H1 (cell line): ENCODE data around the gene RUBCN. TPM values are rescaled to one million over a fixed set of nuclear protein-coding genes. Genes with fewer than 3 reads are reported as not detected.

Experiments used
- CTCF ChIA-PET: fragments of 300-600 bp; sonication (Branson Sonifier 250); formaldehyde crosslinking; loops from one replicate; lab custom pipeline; 2021; ENCODE audit not compliant: partially characterized antibody; lab: Charles Lee
- POLR2A ChIA-PET: fragments of 300-600 bp; sonication (Branson Sonifier 250); formaldehyde crosslinking; loops from one replicate; lab custom pipeline; 2021; ENCODE audit warnings: inconsistent platforms; ENCODE audit not compliant: partially characterized antibody; lab: Charles Lee
- DNase-seq, 2 experiments: peaks; one replicate each; pipeline versions ENCODE4 v3.0.0 to v3.0.0-alpha.2; 2010 to 2022; ENCODE audit warnings: low spot score in 2 of 2, low read depth in 1 of 2, mixed read lengths in 1 of 2
- FAIRE-seq: peaks from 2 replicates; lab custom pipeline; 2011; peaks lifted over from hg19 to GRCh38; lab: Jason Lieb, UNC
- H2AFZ ChIP-seq: 2 replicates; pipeline ENCODE4 v1.8.1; 2012; ENCODE audit warnings: low read length, inconsistent platforms
- H2AK5ac ChIP-seq: 2 replicates; pipeline ENCODE4 v1.6.1; 2013; ENCODE audit warnings: low read depth, low read length
- H2BK120ac ChIP-seq: replicated peaks from 2 replicates; pipeline ENCODE3; 2013; ENCODE audit warnings: low read depth, low read length, inconsistent platforms
- H2BK12ac ChIP-seq: 2 replicates; pipeline ENCODE4 v1.6.1; 2013; ENCODE audit warnings: low read depth, low read length
- H2BK15ac ChIP-seq: 2 replicates; pipeline ENCODE4 v1.6.1; 2013; ENCODE audit warnings: low read length
- H2BK20ac ChIP-seq: 2 replicates; pipeline ENCODE4 v1.6.1; 2013; ENCODE audit warnings: low read length
- H2BK5ac ChIP-seq: 2 replicates; pipeline ENCODE4 v1.6.1; 2013; ENCODE audit warnings: low read depth, low read length
- H3K14ac ChIP-seq: 2 replicates; pipeline ENCODE4 v1.6.1; 2013; ENCODE audit warnings: inconsistent platforms; ENCODE audit not compliant: insufficient read length
- H3K18ac ChIP-seq: 2 replicates; pipeline ENCODE4 v1.6.1; 2013; ENCODE audit warnings: low read length; ENCODE audit errors: extremely low read depth
- H3K23ac ChIP-seq: 2 replicates; pipeline ENCODE4 v1.6.1; 2013; ENCODE audit warnings: inconsistent platforms; ENCODE audit not compliant: insufficient read length
- H3K23me2 ChIP-seq: 2 replicates; pipeline ENCODE4 v1.6.1; 2013; ENCODE audit warnings: low read depth, low read length
- H3K27ac ChIP-seq: 2 replicates; pipeline ENCODE4 v1.6.1; 2011; ENCODE audit warnings: low read depth, low read length, inconsistent platforms
- H3K27me3 ChIP-seq, 4 experiments: replicated peaks in 1 of 4; 1 replicate in 1 of 4; 2 replicates in 3 of 4; pipeline versions ENCODE4 v1.6.1 to v1.8.1; 2011 to 2013; ENCODE audit warnings: low read length in 3 of 4, mild to moderate bottlenecking in 3 of 4, inconsistent platforms in 2 of 4, mixed read lengths in 2 of 4, moderate library complexity in 1 of 4; ENCODE audit not compliant: control insufficient read depth in 3 of 4, insufficient read depth in 3 of 4; ENCODE audit errors: extremely low read depth in 1 of 4
- H3K36me3 ChIP-seq, 4 experiments: 2 replicates each; pipeline versions ENCODE4 v1.6.1 to v1.8.1; 2011 to 2013; ENCODE audit warnings: mild to moderate bottlenecking in 4 of 4, low read length in 3 of 4, moderate library complexity in 2 of 4, control low read depth in 1 of 4, inconsistent platforms in 1 of 4; ENCODE audit not compliant: insufficient read depth in 4 of 4, control insufficient read depth in 2 of 4
- H3K4ac ChIP-seq: replicated peaks from 2 replicates; pipeline ENCODE3; 2013; ENCODE audit warnings: low read length, low read depth, mixed read lengths, inconsistent platforms; ENCODE audit not compliant: insufficient read length
- H3K4me1 ChIP-seq, 4 experiments: replicated peaks in 1 of 4; 1 replicate in 1 of 4; 2 replicates in 3 of 4; pipeline versions ENCODE4 v1.6.1 to v1.8.1; 2011 to 2013; ENCODE audit warnings: low read length in 3 of 4, inconsistent platforms in 2 of 4, mixed read lengths in 1 of 4; ENCODE audit not compliant: insufficient read depth in 4 of 4, control insufficient read depth in 3 of 4
- H3K4me2 ChIP-seq, 2 experiments: 2 replicates each; pipeline versions ENCODE4 v1.6.1 to v1.8.1; 2011 to 2013; ENCODE audit warnings: low read depth in 2 of 2, low read length in 2 of 2, control low read depth in 1 of 2, inconsistent platforms in 1 of 2, mild to moderate bottlenecking in 1 of 2; ENCODE audit not compliant: insufficient read depth in 1 of 2
- H3K4me3 ChIP-seq, 4 experiments: fragments of 200-600, 300-600 bp in 1 of 4; sonication (generic), shearing (Covaris generic), sonication (Bioruptor Twin) in 1 of 4; 2 replicates each; pipeline versions ENCODE4 v1.5.1 to v1.8.1; 2011 to 2016; ENCODE audit warnings: low read length in 4 of 4, low read depth in 3 of 4, control low read depth in 2 of 4, inconsistent platforms in 2 of 4, mild to moderate bottlenecking in 2 of 4, mixed read lengths in 1 of 4, moderate library complexity in 1 of 4; ENCODE audit not compliant: insufficient read depth in 2 of 4; ENCODE audit errors: extremely low read depth in 1 of 4
- H3K56ac ChIP-seq: replicated peaks from 2 replicates; pipeline ENCODE3; 2013; ENCODE audit warnings: low read depth, mild to moderate bottlenecking, mixed read lengths, low read length, inconsistent platforms; ENCODE audit not compliant: insufficient read length
- H3K79me1 ChIP-seq: 2 replicates; pipeline ENCODE4 v1.6.1; 2013; ENCODE audit warnings: low read depth, low read length, control low read depth
- H3K79me2 ChIP-seq, 2 experiments: 2 replicates each; pipeline versions ENCODE4 v1.6.1 to v1.8.1; 2012 to 2013; ENCODE audit warnings: low read length in 2 of 2, mild to moderate bottlenecking in 2 of 2, inconsistent platforms in 1 of 2; ENCODE audit not compliant: insufficient read depth in 2 of 2, control insufficient read depth in 1 of 2
- H3K9ac ChIP-seq, 4 experiments: replicated peaks in 1 of 4; 1 replicate in 1 of 4; 2 replicates in 3 of 4; pipeline versions ENCODE4 v1.6.1 to v1.8.1; 2011 to 2013; ENCODE audit warnings: low read depth in 3 of 4, low read length in 3 of 4, control low read depth in 2 of 4, mild to moderate bottlenecking in 2 of 4, moderate library complexity in 2 of 4, inconsistent platforms in 1 of 4; ENCODE audit errors: extremely low read depth in 1 of 4
- H3K9me3 ChIP-seq, 2 experiments: 2 replicates each; pipeline versions ENCODE4 v1.6.1 to v1.8.1; 2012 to 2013; ENCODE audit warnings: mild to moderate bottlenecking in 2 of 2, moderate library complexity in 2 of 2, control low read depth in 1 of 2, inconsistent platforms in 1 of 2, low read depth in 1 of 2, low read length in 1 of 2, mixed read lengths in 1 of 2; ENCODE audit not compliant: insufficient read depth in 2 of 2
- H4K20me1 ChIP-seq, 2 experiments: replicated peaks in 1 of 2; 2 replicates each; pipeline versions ENCODE3 to v1.8.1; 2011 to 2013; ENCODE audit warnings: inconsistent platforms in 2 of 2, low read length in 2 of 2, mild to moderate bottlenecking in 1 of 2; ENCODE audit not compliant: insufficient read depth in 2 of 2, control insufficient read depth in 1 of 2
- H4K5ac ChIP-seq: 2 replicates; pipeline ENCODE4 v1.6.1; 2013; ENCODE audit warnings: low read length, low read depth, mixed read lengths, inconsistent platforms; ENCODE audit not compliant: insufficient read length
- H4K8ac ChIP-seq: 2 replicates; pipeline ENCODE4 v1.8.0; 2013; ENCODE audit warnings: mild to moderate bottlenecking, moderate library complexity, low read length, inconsistent platforms; ENCODE audit not compliant: insufficient read depth; ENCODE audit errors: extremely low read depth
- H4K91ac ChIP-seq: replicated peaks from 2 replicates; pipeline ENCODE3; 2013; ENCODE audit warnings: low read length, mixed read lengths, inconsistent platforms; ENCODE audit not compliant: insufficient read length
- BACH1 ChIP-seq: IDR thresholded peaks from 2 replicates; pipeline ENCODE4 v1.6.1; 2012; ENCODE audit warnings: low read length, improper control_type of control experiment
- HDAC6 ChIP-seq: IDR thresholded peaks from one replicate; pipeline ENCODE4 v1.7.1; 2012; ENCODE audit warnings: low read depth, mild to moderate bottlenecking, inconsistent platforms, low read length, moderate library complexity
- JUN ChIP-seq: IDR thresholded peaks from 2 replicates; pipeline ENCODE4 v1.6.1; 2011; ENCODE audit warnings: low read depth, mild to moderate bottlenecking, improper control_type of control experiment, low read length
- KDM4A ChIP-seq: IDR thresholded peaks from one replicate; pipeline ENCODE4 v1.7.1; 2012; ENCODE audit warnings: low read depth, mild to moderate bottlenecking, moderate library complexity, low read length, inconsistent platforms; ENCODE audit not compliant: severe bottlenecking
- MAFK ChIP-seq: IDR thresholded peaks from 2 replicates; pipeline ENCODE4 v1.6.1; 2012; ENCODE audit warnings: low read depth, mild to moderate bottlenecking, improper control_type of control experiment, low read length
- PHF8 ChIP-seq: fragments of 200-600 bp; sonication (generic); conservative IDR thresholded peaks from 2 replicates; pipeline ENCODE4 v1.7.1; 2012; ENCODE audit warnings: low read depth, mild to moderate bottlenecking, inconsistent platforms, low read length, moderate library complexity
- ZNF274 ChIP-seq: IDR thresholded peaks from 2 replicates; pipeline ENCODE4 v1.7.0; 2012; ENCODE audit warnings: low read length, borderline replicate concordance; ENCODE audit errors: extremely low read depth
- WGBS, 2 experiments: shearing (Covaris generic) in 1 of 2; methylation state at CpG; one replicate each; pipeline versions ENCODE4 v1.1.6 to v1.1.7; 2013 to 2015; ENCODE audit warnings: low lambda C conversion rate in 2 of 2, mixed read lengths in 2 of 2, inconsistent platforms in 1 of 2, low coverage in 1 of 2, missing lambda C conversion rate in 1 of 2; ENCODE audit not compliant: insufficient replicate concordance in 2 of 2, insufficient coverage in 1 of 2, insufficient read length in 1 of 2; ENCODE audit errors: extremely low coverage in 1 of 2, missing lambda C conversion rate in 1 of 2; 5-methylcytosine and 5-hydroxymethylcytosine counted together
- polyA plus RNA-seq, 7 experiments: library from polyadenylated mRNA; depleted of rRNA in 3 of 7; stranded (reverse) in 5 of 7; unstranded in 2 of 7; fragments of >200 nt in 5 of 7; fragments of 200-250 nt in 2 of 7; gene quantifications; 1 replicate in 5 of 7; 2 replicates in 1 of 7; 4 replicates in 1 of 7; pipeline versions ENCODE4 v1.2.1 to v1.2.3, GENCODE V29; 2011 to 2013; ENCODE audit warnings: missing spikeins in 2 of 7, mixed read lengths in 2 of 7
- total RNA-seq: library from RNA; stranded (reverse); fragmentation: NEBNext Ultra II Directional; extraction: Animal tissue kit (Norgen Biotek cat#: 25700); gene quantifications from 2 replicates; pipeline ENCODE4 v1.2.1, GENCODE V29; 2021

Gene RUBCN
- total and polyA plus RNA-seq, 2 of the 8 experiments (the other 6 are each of a cell fraction or from before 2014, with no cell fraction given): 9.3 to 21.9 TPM

- WGBS, 2 experiments: 84% methylated on average over 3 of the region's 3 CpGs; no CpG with 5 or more reads in 1 of the 2 experiments
- no peak overlapping the region for H4K91ac ChIP-seq
- H3K4me1 ChIP-seq: no peaks in the 10 kb centered on the region; a peak in 1 of 7 replicates
- no peak overlapping the region for H3K27ac ChIP-seq
- no peak overlapping the region for H3K23ac ChIP-seq
- no peak overlapping the region for H2BK20ac ChIP-seq
- no peak overlapping the region for H2BK15ac ChIP-seq
- H4K8ac ChIP-seq: no peak overlapping the region
- H3K4me3 ChIP-seq: no peak overlapping the region
- no peak overlapping the region for H3K56ac ChIP-seq
- no peaks in the 10 kb centered on the region for H3K9me3 ChIP-seq
- H3K14ac ChIP-seq: no peak overlapping the region
- no peak for FAIRE-seq
- no peak overlapping the region for H2BK5ac ChIP-seq
- no peak overlapping the region for H3K9ac ChIP-seq
- H3K4me2 ChIP-seq: no peak overlapping the region
- H2AFZ ChIP-seq: no peak overlapping the region
- H2BK12ac ChIP-seq: no peak overlapping the region
- no peaks in the 10 kb centered on the region for H3K23me2 ChIP-seq
- H4K5ac ChIP-seq: no peak overlapping the region
- H2AK5ac ChIP-seq: no peak overlapping the region
- POLR2A ChIA-PET: interaction anchor here (0.5 to 0.7 kb wide), 2 partner anchors 17 to 187 kb away, joined by 3 read pairs; no protein-coding TSS in a partner anchor
- CTCF ChIA-PET: interaction anchor here (0.5 to 2.1 kb wide), 7 partner anchors 8 to 241 kb away, joined by 3 to 6 read pairs (median 3); no protein-coding TSS in a partner anchor
- H4K20me1 ChIP-seq: peaks cover 0 to 3% of the 10 kb centered on the region in 2 experiments
- no peak for DNase-seq
- H3K79me2 ChIP-seq: no peaks in the 10 kb centered on the region
- no peak overlapping the region for H3K4ac ChIP-seq
- no peak overlapping the region for H2BK120ac ChIP-seq
- H3K36me3 ChIP-seq: peaks cover 0 to 20% (median 8%) of the 10 kb centered on the region in 4 experiments; a peak in 5 of 8 replicates
- no peak overlapping the region for H3K18ac ChIP-seq
- H3K79me1 ChIP-seq: 0 out of 2 replicates have a peak, but pooled peaks cover 2% of the 10 kb centered on the region
- no peaks in the 10 kb centered on the region for H3K27me3 ChIP-seq
- TF ChIP-seq HDAC6: no peak
- TF ChIP-seq ZNF274: no peak
- no peak for TF ChIP-seq MAFK
- TF ChIP-seq KDM4A: no peak
- TF ChIP-seq PHF8: no peak
- TF ChIP-seq JUN: no peak
- TF ChIP-seq BACH1: no peak
Observed at GRCh38 chr3:197685546-197685945, 51.2 kb downstream of the RUBCN start.
